Lung microvascular endothelial cell (primary cell): ENCODE measurements around the gene CLPSL2. TPM values are rescaled to one million over a fixed set of nuclear protein-coding genes. Genes with fewer than 3 reads are reported as not detected.

Experiments
- total RNA-seq: library from RNA; depleted of rRNA; stranded (reverse); fragments of >200 nt; gene quantifications from 2 replicates; pipeline ENCODE4 v1.2.1, GENCODE V29; 2014

The CLPSL2 gene
- total RNA-seq, 1 donor from 2014 or later: not detected

Other genes with a start within 250 kb of the CLPSL2 start
- 37.3 and 40.1 TPM in 2 replicates for gene FKBP5, start 87.7 kb upstream of the CLPSL2 start, total RNA-seq
- gene ARMC12, start 39.6 kb upstream of the CLPSL2 start, total RNA-seq: 0.22 and 0.40 TPM in 2 replicates
- not detected in 2 replicates for gene CLPSL1, start 4.4 kb downstream of the CLPSL2 start, total RNA-seq
- gene CLPS, start 20.7 kb downstream of the CLPSL2 start, total RNA-seq: not detected in 2 replicates
- not detected in 2 replicates for gene LHFPL5, start 28.8 kb downstream of the CLPSL2 start, total RNA-seq
- 32.3 and 36.3 TPM in 2 replicates for gene SRPK1, start 144.5 kb downstream of the CLPSL2 start, total RNA-seq
- gene SLC26A8, start 248.0 kb downstream of the CLPSL2 start, total RNA-seq: not detected in 2 replicates